Hematopoietic multipotent progenitor cell treated with erythropoietin and hydrocortisone succinate and interleukin-3 and kit ligand, for 4 days (in vitro differentiated cells): Measurements from ENCODE around the gene RRH.
"Not testable (repeated sequence)": the region's sequence is repeated elsewhere in the genome, so short reads cannot be mapped to it uniquely, and the experiment has no call there.

Source experiments
- DNase-seq: peaks from one replicate; pipeline ENCODE4 v3.0.0-alpha.2; 2015

The RRH gene

GRCh38 chr4:109846395-109847098 lies 18.8 kb downstream of the RRH start:
- no peak for DNase-seq

GRCh38 chr4:109847896-109848442 lies 20.2 kb downstream of the RRH start, which contains the start of gene LRIT3:
LRIT3 (plus strand) TSS chr4:109848107; CDS start chr4:109848202, 95 bp downstream.
- no peak for DNase-seq

GRCh38 chr4:109848501-109848900 lies 20.7 kb downstream of the RRH start:
- no peak for DNase-seq

- no peak for DNase-seq
Observed at GRCh38 chr4:109850601-109851000, 22.8 kb downstream of the RRH start.

- not testable (repeated sequence) for DNase-seq
Observed at GRCh38 chr4:109859426-109860300, 31.9 kb downstream of the RRH start.

- DNase-seq = no peak
Observed at GRCh38 chr4:109861271-109861670, 33.5 kb downstream of the RRH start.

GRCh38 chr4:109861916-109862511 lies 34.2 kb downstream of the RRH start:
- no peak for DNase-seq

GRCh38 chr4:109864134-109864533 lies 36.4 kb downstream of the RRH start:
- no peak for DNase-seq

GRCh38 chr4:109870061-109870460 lies 42.3 kb downstream of the RRH start:
- no peak for DNase-seq

- no peak for DNase-seq
Observed at GRCh38 chr4:109872065-109872464, 44.3 kb downstream of the RRH start.

GRCh38 chr4:109872950-109873656 lies 45.3 kb downstream of the RRH start:
- no peak for DNase-seq

- no peak for DNase-seq
Observed at GRCh38 chr4:109873791-109874514, 46.2 kb downstream of the RRH start.

GRCh38 chr4:109875106-109875505 lies 47.3 kb downstream of the RRH start:
- DNase-seq = no peak

GRCh38 chr4:109875553-109875952 lies 47.8 kb downstream of the RRH start:
- DNase-seq = not testable (repeated sequence)

- DNase-seq = no peak
Observed at GRCh38 chr4:109876634-109877265, 49.0 kb downstream of the RRH start.

GRCh38 chr4:109877400-109877799 lies 49.6 kb downstream of the RRH start:
- no peak for DNase-seq

GRCh38 chr4:109878355-109878754 lies 50.6 kb downstream of the RRH start:
- no peak for DNase-seq

GRCh38 chr4:109879081-109879480 lies 51.3 kb downstream of the RRH start:
- DNase-seq = no peak

- DNase-seq = no peak
Observed at GRCh38 chr4:109879636-109880314, 52.0 kb downstream of the RRH start.

GRCh38 chr4:109886303-109886702 lies 58.5 kb downstream of the RRH start:
- no peak for DNase-seq

GRCh38 chr4:109887071-109887470 lies 59.3 kb downstream of the RRH start:
- no peak for DNase-seq
